Activated gamma-delta T cell (primary cell): ENCODE measurements around the gene CELF1.
"Not testable (repeated sequence)": the region's sequence is repeated elsewhere in the genome, so short reads cannot be mapped to it uniquely, and the experiment has no call there.

ENCODE experiments used
- DNase-seq: peaks from one replicate; lab custom pipeline; 2025; lab: John Stamatoyannopoulos, UW

CELF1 gene

GRCh38 chr11:47483457-47483856 lies 69.5 kb downstream of the CELF1 start:
- no peak for DNase-seq

- no peak for DNase-seq
Observed at GRCh38 chr11:47480762-47481161, 72.2 kb downstream of the CELF1 start.

- no peak for DNase-seq
Observed at GRCh38 chr11:47478651-47479329, 74.1 kb downstream of the CELF1 start.

- DNase-seq: no peak
Observed at GRCh38 chr11:47477753-47478152, 75.2 kb downstream of the CELF1 start.

GRCh38 chr11:47477323-47477722 lies 75.6 kb downstream of the CELF1 start:
- no peak for DNase-seq

- DNase-seq: no peak
Observed at GRCh38 chr11:47470671-47471070, 82.3 kb downstream of the CELF1 start.

GRCh38 chr11:47469361-47470179 lies 83.4 kb downstream of the CELF1 start:
- DNase-seq: no peak

GRCh38 chr11:47468598-47469214 lies 84.2 kb downstream of the CELF1 start:
- no peak for DNase-seq

GRCh38 chr11:47467357-47467756 lies 85.6 kb downstream of the CELF1 start:
- DNase-seq: no peak

GRCh38 chr11:47466701-47467250 lies 86.2 kb downstream of the CELF1 start:
- no peak for DNase-seq

- no peak for DNase-seq
Observed at GRCh38 chr11:47466201-47466600, 86.7 kb downstream of the CELF1 start.

- DNase-seq: no peak
Observed at GRCh38 chr11:47464483-47464882, 88.4 kb downstream of the CELF1 start.

GRCh38 chr11:47461876-47462275 lies 91.1 kb downstream of the CELF1 start:
- no peak for DNase-seq

- DNase-seq: no peak
Observed at GRCh38 chr11:47460571-47461235, 92.2 kb downstream of the CELF1 start.

GRCh38 chr11:47454258-47454671 lies 98.7 kb downstream of the CELF1 start:
- not testable (repeated sequence) for DNase-seq

- DNase-seq: no peak
Observed at GRCh38 chr11:47453365-47453764, 99.6 kb downstream of the CELF1 start.

- no peak for DNase-seq
Observed at GRCh38 chr11:47451990-47452389, 100.9 kb downstream of the CELF1 start.

- DNase-seq: no peak
Observed at GRCh38 chr11:47451436-47451835, 101.5 kb downstream of the CELF1 start.

- no peak for DNase-seq
Observed at GRCh38 chr11:47449541-47449940, 103.4 kb downstream of the CELF1 start.

- no peak for DNase-seq
Observed at GRCh38 chr11:47448566-47449427, 104.1 kb downstream of the CELF1 start, which contains the start of gene RAPSN. Gene RAPSN (minus strand): TSS chr11:47449136. CDS start chr11:47448964, 172 bp downstream.

- DNase-seq: no peak
Observed at GRCh38 chr11:47447906-47448305, 105.0 kb downstream of the CELF1 start.
